DND-41 (cell line): ENCODE data around the gene NBEA.

Source experiments
- CTCF ChIP-seq: IDR thresholded peaks from 2 replicates; pipeline ENCODE4 v1.5.1; 2012; ENCODE audit warnings: borderline replicate concordance, low read length, moderate library complexity, mild to moderate bottlenecking; ENCODE audit not compliant: poor library complexity, severe bottlenecking; ENCODE audit errors: extremely low read depth
- EZH2 ChIP-seq: IDR thresholded peaks from 3 replicates; pipeline ENCODE4 v1.6.1; 2012; ENCODE audit warnings: borderline replicate concordance, low read depth, mild to moderate bottlenecking, moderate library complexity, low read length, inconsistent platforms; ENCODE audit not compliant: severe bottlenecking

- TF ChIP-seq CTCF (no peak), EZH2 (no peak)
Observed at GRCh38 chr13:35524171-35524570, 582.1 kb downstream of the NBEA start.
